Stimulated activated CD4-positive, alpha-beta T cell treated with anti-CD3 and anti-CD28 coated beads, Interleukin-15, amount 100 ng/mL, for 48 hours (primary cell): Measurements from ENCODE around the gene RAB10.
"Not testable (repeated sequence)": the region's sequence is repeated elsewhere in the genome, so short reads cannot be mapped to it uniquely, and the experiment has no call there.

Experiments
- DNase-seq, 2 donors: peaks; one replicate each; pipeline ENCODE4 v3.0.0-alpha.2; 2020; ENCODE audit warnings: low read depth in 2 of 2

Gene RAB10

DNA sequence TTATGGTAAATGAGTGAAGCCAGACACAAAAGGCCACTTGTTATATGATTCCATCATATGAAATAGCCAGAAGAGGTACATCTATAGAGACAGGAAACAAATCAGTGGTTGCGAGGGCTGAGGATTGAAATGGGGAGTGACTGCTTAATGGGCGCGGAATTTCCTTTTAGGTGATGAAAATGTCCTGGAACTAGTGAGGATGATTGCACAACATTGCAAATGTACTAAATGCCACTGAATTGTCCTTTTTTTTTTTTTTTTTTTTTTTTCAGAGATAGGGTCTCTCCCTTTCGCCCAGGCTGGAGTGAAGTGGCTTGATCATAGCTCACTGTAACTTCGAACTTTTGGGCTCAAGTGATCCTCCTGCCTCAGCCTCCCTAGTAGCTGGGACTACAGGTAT, 123.7 kb downstream of the RAB10 start:
- DNase-seq, result no peak

DNA sequence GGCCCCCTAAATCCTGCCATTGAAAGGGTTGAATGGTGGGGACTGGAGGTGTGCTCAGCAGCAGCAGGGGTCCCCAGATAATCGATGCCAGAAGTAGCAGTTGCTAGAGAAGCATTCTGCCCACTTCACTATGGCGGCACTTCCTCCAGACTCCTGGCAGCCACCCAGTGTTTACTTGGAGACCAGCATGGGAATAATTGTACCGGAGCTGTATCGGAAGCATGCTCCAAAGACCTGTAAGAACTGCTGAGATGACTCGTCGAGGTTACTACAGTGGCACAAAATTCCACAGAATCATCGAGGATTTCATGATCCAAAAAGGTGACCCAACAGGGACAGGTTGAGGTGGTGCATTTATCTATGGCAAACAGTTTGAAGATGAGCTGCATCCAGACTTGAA, 128.0 kb downstream of the RAB10 start:
- DNase-seq, result no peak

GRCh38 chr2:26162963-26163362, 129.1 kb downstream of the RAB10 start:
- no peak for DNase-seq

DNA sequence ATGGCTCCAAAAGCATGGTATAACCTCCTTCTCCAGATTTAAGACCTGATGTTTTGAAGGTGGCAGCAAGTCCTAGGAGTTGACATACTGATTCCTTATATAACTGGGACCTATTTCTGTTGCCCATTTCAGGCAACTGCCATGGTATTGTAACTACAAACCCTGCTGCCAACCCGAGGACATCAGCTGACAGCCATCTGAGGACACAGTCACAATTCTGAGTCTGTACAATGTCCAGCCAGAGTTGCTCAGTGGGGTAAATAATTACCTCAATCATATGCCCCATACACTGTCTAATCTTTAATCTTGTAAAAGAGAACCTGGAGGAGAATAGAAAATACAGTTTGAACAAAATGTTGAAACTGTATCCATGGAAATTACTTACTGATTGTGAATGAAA, 130.3 kb downstream of the RAB10 start:
- DNase-seq, result no peak

DNA sequence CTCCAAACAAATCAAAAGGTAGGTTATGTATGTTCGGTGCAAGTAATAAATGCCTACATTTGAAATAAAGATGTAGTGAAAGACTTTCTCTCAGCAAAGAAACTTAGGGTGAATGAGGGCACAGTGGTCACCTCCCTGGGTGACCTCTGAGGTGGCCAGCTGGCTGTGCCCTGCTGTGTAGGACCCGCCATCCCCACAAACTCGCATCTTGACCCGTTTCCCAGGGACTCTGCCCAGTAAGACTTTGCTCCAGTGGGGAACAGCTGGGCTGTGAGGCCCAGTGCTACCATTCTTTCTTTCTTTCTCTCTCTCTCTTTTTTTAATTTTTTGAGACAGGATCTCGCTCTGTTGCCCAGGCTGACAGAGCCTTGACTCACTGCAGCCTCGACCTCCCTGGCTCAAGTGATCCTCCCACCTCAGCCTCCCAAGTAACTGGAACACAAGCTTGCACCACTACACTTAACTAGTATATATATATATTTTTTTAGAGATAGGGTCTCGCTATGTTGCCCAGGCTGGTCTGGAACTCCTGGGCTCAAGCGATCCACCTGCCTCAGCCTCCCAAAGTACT, 130.8 kb downstream of the RAB10 start:
- no peak for DNase-seq

DNA sequence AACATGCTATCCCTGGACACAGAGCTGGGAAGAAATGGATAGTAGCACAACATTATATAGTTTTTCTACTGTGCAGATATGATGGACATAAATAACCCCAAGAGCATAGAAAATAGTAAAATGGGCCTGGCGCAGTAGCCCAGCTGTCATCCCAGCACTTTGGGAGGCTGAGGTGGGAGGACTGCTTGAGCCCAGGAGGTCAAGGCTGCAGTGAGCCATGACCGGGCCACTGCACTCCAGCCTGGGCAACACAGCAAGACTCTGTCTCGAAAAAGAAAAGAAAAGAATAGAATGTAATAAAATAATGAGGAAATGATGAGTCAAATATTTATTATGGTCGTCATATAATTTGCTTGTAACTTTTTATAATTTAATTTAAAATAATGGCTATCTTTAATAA, 131.5 kb downstream of the RAB10 start:
- DNase-seq, result no peak

DNA sequence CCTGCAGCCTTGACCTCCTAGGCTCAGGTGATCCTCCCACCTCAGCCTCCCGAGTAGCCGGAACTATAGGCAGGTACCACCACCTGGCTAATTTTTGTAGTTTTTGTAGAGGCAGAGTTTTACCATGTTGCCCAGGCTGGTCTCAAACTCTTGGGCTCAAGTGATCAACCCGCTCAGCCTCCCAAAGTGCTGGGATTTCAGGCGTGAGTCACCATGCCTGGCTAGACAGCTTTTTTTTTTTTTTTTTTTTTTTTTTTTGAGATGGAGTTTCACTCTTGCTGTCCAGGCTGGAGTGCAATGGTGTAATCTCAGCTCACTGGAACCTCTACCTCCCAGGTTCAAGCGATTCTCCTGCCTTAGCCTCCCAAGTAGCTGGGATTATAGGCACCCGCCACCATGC, 132.7 kb downstream of the RAB10 start:
- DNase-seq, result not testable (repeated sequence)

DNA sequence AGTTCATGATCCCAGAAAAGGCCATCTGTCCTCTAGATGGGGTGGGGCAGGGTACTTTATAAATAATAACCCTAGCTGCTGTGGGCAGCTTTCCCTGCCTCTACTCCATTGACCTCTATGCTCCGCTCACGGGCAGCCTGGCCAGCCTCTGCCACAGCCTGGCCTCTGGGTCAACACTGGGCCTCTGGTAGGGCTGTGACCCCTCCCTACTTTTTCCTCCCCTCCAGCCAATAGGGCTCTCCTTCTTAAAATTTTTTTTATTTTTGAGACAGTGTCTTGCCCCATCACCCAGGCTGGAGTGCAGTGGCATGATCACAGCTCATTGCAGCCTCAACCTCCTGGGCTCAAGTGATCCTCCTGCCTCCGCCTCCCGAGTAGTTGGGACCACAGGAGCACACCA, 134.9 kb downstream of the RAB10 start:
- no peak for DNase-seq

GRCh38 chr2:26169226-26169625, 135.3 kb downstream of the RAB10 start:
- DNase-seq, result no peak

- no peak for DNase-seq
Measured at GRCh38 chr2:26169681-26170414, 136.0 kb downstream of the RAB10 start.

DNA sequence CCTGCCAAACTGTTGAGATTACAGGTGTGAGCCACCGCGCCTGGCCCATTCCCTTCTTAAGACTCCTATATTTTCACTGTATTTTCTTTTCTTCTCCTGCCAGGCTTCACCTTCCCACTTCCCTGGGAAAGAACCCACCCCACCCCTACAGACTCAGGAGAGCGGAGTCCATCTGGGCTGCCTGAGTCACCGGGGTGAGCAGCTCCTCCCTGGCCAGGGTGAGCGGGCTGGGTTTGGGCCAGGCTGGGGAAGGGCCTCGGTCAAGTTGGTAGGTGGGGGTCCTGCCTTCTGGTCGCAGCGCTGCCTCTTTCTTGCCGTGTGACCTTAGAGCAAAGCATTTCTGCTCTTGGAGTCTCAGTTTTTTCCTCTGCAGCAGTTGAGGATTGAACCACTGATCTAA, 136.9 kb downstream of the RAB10 start:
- DNase-seq, result no peak

DNA sequence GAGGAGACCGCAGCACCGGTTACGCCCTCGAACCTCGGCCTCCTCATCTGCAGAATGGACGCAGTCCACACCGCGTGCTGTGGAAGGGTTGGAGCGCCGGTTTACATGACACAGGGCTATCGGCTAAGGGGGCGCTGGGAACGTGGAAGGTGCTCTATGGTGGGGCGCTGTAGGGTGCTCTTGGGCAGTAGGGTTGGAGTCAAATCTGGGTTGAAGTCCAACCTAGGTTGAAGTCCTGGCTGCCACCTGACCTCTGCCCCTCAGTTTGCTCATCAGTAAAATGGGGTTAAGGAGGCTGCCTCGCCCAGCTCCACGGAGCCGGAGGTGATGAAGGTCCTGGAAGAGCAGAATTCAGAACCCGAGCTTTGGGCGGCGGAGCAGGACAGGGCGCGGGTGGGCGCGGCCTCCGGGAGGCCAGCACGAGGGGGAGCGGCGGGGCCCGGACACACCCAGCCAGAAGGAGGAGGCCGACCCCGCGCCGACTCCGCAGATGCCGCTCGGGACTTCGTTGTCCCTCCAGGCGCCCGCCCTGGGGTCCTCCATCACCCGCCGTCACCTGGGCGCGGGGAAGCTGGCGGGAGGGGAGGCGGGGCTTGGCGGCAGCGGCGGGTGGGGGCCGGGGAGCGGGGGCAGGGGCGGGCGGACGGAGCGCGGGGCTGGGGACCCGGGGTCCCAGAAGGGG, 138.4 kb downstream of the RAB10 start:
- no peak for DNase-seq

DNA sequence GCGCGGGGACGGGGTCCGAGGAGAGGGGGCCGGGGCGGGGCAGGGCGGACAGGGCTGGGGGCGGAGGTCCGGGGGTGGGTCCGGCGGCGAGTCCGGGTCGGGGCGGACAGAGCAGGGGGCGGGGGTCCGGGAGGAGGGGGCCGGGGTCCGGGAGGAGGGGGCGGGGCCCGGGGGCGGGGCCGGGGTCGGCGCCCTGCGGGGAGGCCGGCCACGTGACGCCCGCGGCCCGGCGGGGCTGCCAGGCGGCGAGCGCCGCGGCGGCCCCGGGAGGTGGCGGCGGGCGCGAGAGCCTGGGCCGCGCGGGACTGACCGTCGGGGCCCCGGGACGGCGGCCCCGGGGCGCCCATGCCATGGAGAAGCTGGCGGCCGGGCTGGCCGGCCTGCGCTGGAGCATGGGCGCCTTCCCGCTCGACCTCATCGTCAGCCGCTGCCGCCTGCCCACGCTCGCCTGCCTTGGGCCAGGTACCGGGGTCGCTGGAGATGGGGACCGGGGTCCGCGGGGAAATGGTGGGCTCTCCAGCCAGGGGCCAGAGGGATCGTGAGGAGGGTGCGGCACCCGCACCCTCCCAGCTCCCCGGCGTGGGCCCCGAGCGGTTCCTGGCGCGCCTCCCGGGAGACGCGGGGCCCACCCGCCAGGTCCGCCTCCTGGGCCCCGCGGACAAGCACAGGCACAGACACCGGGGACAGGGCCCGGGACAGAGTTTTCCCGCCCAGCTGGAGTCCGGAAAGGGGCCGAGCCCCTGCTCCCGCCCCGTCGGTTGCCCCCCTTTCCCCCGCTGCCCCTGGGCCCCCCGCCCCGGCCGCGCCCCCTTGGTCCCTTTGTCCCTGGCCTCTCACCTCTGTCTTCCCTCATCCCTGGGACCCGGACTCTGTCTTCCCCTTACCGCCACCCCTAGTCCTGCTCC, 139.2 kb downstream of the RAB10 start, which contains the start of gene GAREM2:
TSS of gene GAREM2 (plus strand) at position 218 of the 905 bp plus-strand sequence. CDS start at position 351, 133 bp downstream.
- DNase-seq, result no peak

DNA sequence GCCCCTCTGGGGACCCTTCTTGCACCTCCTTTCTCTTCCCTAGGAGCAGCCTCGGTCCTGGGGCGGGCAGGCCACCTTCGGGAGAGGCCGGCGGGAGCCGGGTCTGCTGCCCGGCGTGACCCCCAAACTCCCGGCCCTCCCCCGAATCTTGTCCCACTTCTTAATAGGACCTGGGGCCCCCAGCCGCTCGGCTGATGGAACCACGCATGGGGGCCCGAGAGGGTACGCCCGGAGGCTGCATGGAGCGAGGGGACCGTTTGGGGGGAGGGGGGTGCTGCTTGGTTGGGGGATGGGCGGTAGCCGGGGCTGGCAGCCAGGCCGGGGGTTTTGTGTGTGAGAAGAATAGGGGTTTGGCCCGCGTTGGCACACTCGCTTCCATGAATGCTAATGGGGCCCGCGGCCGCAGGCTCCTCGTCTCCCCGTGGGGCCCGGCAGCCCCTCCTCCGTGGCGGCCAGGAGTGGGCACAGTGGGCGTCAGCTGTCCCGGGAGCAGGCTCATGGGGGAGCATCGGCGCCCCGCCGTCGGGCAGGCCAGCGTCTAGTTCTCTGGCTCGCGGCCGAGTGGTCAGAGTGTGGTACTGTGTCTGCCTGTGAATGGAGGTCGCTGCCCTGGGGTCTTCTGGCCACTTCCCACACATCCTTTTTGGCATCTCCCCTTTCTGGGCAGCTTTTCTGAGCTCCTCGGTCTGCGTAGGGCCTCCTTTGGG, 140.0 kb downstream of the RAB10 start:
- DNase-seq, result no peak

DNA sequence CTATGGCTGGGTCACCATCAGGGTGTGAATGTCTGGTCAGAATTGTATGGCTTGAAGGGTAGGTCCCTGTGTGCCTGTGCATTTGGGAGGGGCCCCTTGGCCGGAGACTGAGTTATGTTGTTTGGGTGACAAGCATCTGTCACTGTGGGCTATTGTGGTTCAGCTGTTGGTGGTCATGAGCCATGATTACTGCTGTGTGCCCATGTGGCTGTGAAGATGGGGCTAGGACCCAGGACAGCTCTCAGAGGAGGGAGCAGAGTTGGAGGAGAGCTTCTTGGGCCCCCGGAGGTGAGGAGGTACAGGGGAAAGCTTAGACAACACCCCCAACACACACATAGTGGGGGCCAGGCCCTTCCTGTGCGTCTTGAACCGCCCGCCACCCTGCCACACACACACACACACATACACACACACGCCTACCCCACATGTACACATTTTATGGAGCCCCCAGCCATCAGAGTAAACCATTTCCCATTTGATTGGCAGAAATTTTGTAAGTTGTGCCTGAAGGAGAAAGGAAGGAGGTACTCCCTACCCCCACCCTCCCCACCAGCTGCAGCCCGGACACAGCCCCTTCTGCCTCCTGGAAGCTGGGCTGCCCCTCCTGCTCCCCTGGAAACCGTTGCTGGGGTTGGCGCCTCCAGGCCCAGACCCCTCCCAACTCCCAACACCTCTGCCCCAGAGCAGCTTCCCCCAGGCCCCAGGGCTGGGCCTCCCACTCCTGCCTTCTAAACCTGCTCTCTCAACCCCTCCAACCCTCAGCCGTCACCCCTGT, 141.0 kb downstream of the RAB10 start:
- DNase-seq, result no peak

- DNase-seq, result no peak
Measured at GRCh38 chr2:26175466-26176278, 141.8 kb downstream of the RAB10 start.

DNA sequence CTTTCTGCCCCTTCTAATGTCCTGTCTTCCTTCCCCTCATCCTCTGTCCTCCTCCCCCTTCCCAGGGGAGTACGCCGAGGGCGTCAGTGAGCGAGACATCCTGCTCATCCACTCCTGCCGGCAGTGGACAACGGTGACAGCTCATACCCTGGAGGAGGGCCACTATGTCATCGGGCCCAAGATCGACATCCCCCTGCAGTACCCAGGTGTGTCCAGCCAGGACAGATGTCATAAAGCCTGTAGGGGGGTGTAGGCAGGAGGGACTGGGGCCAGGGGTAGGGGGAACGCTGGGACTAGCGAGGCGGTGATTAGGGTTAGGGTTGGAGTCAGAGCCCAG, 142.4 kb downstream of the RAB10 start:
- DNase-seq, result no peak

DNA sequence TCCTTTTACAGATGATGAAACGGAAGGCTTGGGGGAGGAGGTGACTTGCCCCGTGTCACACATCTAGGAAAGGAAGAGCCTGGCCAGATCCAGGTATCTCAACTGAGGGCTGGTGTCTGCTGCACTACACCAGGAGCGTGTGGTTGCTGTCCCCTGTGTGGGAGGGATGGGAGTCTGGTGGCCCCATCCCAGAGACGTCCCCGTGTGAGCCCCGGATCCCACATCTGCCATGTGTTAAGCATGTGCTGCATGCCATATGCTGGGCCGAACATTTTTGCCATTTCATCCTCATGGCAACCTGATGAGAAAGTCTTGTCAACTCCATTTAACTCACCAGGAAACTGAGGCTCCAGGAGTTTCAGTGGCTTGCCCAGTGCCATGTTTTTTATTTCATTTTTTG, 143.2 kb downstream of the RAB10 start:
- no peak for DNase-seq

DNA sequence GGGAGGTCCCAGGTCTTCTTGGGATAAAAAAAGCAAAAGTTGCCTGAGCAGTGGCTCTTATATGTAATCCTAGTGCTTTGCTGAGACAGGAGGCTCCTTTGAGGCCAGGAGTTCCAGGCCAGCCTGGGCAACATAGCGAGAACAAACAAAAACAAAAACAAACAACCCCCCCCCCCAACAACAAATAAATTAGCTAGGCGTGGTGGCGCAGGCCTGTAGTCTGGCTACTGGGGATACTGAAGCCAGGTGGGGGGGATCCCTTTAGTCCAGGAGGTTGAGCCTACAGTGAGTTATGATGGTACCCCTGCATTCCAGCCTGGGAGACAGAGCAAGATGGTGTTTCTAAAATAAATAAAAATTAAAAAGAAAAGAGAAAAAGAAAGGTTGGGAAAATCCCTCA, 144.4 kb downstream of the RAB10 start:
- no peak for DNase-seq
